AG08396 (cell line): Measurements from ENCODE around the gene NSF.

Experiments
- DNase-seq: peaks from one replicate; pipeline ENCODE4 v3.0.0; 2012; ENCODE audit warnings: low spot score, mixed read lengths

Gene NSF

GRCh38 chr17:46800573-46800972 lies 210.1 kb downstream of the NSF start:
- DNase-seq: no peak

DNA sequence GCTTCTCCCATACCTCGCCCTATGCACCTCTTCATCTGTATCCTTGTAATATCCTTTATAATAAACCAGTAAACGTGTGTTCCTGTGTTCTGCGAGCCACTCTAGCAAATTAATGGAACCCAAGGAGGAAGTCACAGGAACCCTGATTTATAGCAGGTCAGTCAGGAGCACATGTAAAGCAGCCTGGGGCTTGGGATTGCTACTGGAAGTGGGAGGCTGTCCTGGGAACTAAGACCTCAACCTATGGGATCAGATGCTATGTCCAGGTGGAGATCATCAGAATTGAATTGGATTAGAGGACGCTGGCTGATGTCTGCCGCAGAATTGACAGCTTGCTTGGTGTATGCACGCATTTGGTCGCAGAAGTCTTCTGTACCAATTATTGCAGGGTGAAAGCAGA lies 212.3 kb downstream of the NSF start:
- DNase-seq: no peak

GRCh38 chr17:46803544-46803943 lies 213.1 kb downstream of the NSF start:
- DNase-seq: no peak

- no peak for DNase-seq
Measured at GRCh38 chr17:46805771-46806170, 215.3 kb downstream of the NSF start.
